Loucy (cell line): ENCODE results near the gene SMIM45.

Experiments
- H2AFZ ChIP-seq: fragments of 200-600 bp; sonication (generic); 2 replicates; pipeline ENCODE4 v1.6.0; 2016; ENCODE audit warnings: antibody characterized with exemption, mild to moderate bottlenecking, low read length, moderate library complexity
- H3F3A ChIP-seq: fragments of 200-600 bp; 2 replicates; pipeline ENCODE4 v1.6.0; 2016; ENCODE audit warnings: antibody characterized with exemption, low read depth, mild to moderate bottlenecking
- H3K27me3 ChIP-seq: fragments of 200-600 bp; sonication (generic); 2 replicates; pipeline ENCODE4 v1.6.1; 2014; ENCODE audit warnings: low read length, mild to moderate bottlenecking; ENCODE audit not compliant: insufficient read depth, poor library complexity, severe bottlenecking
- H3K36me3 ChIP-seq: fragments of 200-600 bp; sonication (generic); 2 replicates; pipeline ENCODE4 v1.6.1; 2016; ENCODE audit warnings: low read length; ENCODE audit not compliant: insufficient read depth
- H3K4me1 ChIP-seq: fragments of 200-600 bp; sonication (generic); 2 replicates; pipeline ENCODE4 v1.5.1; 2014; ENCODE audit warnings: low read length, mild to moderate bottlenecking; ENCODE audit not compliant: insufficient read depth, poor library complexity, severe bottlenecking
- H3K4me2 ChIP-seq: fragments of 200-600 bp; sonication (generic); 2 replicates; pipeline ENCODE4 v1.6.0; 2014; ENCODE audit warnings: antibody characterized with exemption, low read length, low read depth, mild to moderate bottlenecking; ENCODE audit not compliant: poor library complexity, severe bottlenecking
- H3K4me3 ChIP-seq: fragments of 200-600 bp; sonication (generic); 2 replicates; pipeline ENCODE4 v1.5.1; 2014; ENCODE audit warnings: low read length, mild to moderate bottlenecking, mixed read lengths; ENCODE audit not compliant: poor library complexity, severe bottlenecking
- H3K79me2 ChIP-seq: fragments of 200-600 bp; sonication (generic); 2 replicates; pipeline ENCODE4 v1.6.1; 2014; ENCODE audit warnings: low read length; ENCODE audit not compliant: insufficient read depth
- H3K9ac ChIP-seq: fragments of 200-600 bp; sonication (generic); 2 replicates; pipeline ENCODE4 v1.6.0; 2014; ENCODE audit warnings: mild to moderate bottlenecking, low read depth, low read length, moderate library complexity; ENCODE audit not compliant: poor library complexity, severe bottlenecking
- H3K9me2 ChIP-seq: fragments of 200-600 bp; sonication (generic); replicated peaks from 2 replicates; pipeline ENCODE4 v1.6.1; 2016; ENCODE audit warnings: low read depth, low read length, mixed read lengths
- H3K9me3 ChIP-seq: fragments of 200-600 bp; sonication (generic); 2 replicates; pipeline ENCODE4 v1.6.1; 2014; ENCODE audit warnings: mild to moderate bottlenecking, antibody characterized with exemption, low read length, low read depth; ENCODE audit not compliant: insufficient read depth
- H4K20me1 ChIP-seq: fragments of 200-600 bp; sonication (generic); 2 replicates; pipeline ENCODE4 v1.6.0; 2014; ENCODE audit warnings: antibody characterized with exemption, low read length, mild to moderate bottlenecking; ENCODE audit not compliant: insufficient read depth, poor library complexity, severe bottlenecking
- EZH2phosphoT487 ChIP-seq: fragments of 200-600 bp; IDR thresholded peaks from 2 replicates; pipeline ENCODE4 v1.6.1; 2018; ENCODE audit warnings: antibody characterized with exemption, mild to moderate bottlenecking, moderate library complexity, borderline replicate concordance
- TF ChIP-seq, protein P1 (sequence below): fragments of 200-600 bp; sonication (generic); conservative IDR thresholded peaks from 2 replicates; pipeline ENCODE4 v1.5.1; 2014; ENCODE audit warnings: mild to moderate bottlenecking, antibody characterized with exemption, low read length

SMIM45 gene

DNA sequence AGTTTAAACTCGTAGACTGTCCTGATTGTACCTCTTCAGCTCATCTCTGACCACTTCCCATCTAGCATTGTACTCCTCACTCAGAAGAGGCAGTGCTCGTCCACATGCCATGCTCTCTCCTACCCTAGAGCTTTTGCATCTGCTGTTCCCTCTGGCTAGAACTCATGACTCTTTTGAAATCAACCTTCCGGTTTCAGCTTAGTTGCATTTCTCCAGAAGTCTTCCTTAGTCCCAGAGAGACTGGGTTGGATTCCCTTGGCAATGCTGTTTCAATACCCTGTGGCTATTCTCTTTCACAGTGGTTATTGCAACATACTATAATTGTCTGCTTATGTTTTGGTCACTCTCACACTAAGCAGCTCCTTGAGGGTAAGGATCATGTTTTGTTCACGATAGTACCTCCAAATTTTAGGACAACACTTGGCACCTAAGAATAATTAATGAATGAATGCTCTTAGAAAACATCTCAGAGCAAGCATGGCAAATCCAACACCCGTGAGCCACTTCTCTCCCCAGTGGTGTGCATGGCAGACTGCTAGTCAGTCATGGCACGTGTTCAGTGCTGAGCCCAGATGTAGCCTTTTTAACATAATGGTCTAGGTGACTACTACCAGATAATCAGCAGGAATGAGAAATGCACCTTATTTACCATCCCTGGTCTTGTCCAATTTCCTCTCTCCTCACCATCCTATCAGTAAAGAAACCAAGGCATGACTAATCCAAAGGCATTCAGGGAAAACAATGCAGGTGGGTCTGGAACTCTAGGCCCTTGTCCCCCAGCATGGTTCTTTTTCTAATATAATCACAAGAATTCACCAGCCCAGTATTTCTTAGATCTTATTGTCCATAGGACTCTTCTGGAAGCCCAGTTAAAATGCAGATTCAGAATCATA is 31.8 kb downstream of the SMIM45 start:
- Histone ChIP-seq H3K9ac (no peak overlapping the region), H2AFZ (no peak overlapping the region), H3K9me3 (no peaks in the 10 kb centered on the region), H3K79me2 (no peaks in the 10 kb centered on the region), H3K4me3 (no peak overlapping the region), H4K20me1 (no peaks in the 10 kb centered on the region), H3K36me3 (no peaks in the 10 kb centered on the region), H3K4me1 (no peaks in the 10 kb centered on the region), H3K9me2 (no peaks in the 10 kb centered on the region), H3F3A (no peaks in the 10 kb centered on the region), H3K27me3 (no peaks in the 10 kb centered on the region), H3K4me2 (no peak overlapping the region)
- TF ChIP-seq, protein P1, sequence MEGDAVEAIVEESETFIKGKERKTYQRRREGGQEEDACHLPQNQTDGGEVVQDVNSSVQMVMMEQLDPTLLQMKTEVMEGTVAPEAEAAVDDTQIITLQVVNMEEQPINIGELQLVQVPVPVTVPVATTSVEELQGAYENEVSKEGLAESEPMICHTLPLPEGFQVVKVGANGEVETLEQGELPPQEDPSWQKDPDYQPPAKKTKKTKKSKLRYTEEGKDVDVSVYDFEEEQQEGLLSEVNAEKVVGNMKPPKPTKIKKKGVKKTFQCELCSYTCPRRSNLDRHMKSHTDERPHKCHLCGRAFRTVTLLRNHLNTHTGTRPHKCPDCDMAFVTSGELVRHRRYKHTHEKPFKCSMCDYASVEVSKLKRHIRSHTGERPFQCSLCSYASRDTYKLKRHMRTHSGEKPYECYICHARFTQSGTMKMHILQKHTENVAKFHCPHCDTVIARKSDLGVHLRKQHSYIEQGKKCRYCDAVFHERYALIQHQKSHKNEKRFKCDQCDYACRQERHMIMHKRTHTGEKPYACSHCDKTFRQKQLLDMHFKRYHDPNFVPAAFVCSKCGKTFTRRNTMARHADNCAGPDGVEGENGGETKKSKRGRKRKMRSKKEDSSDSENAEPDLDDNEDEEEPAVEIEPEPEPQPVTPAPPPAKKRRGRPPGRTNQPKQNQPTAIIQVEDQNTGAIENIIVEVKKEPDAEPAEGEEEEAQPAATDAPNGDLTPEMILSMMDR = no peak
- no peak for TF ChIP-seq EZH2phosphoT487

DNA sequence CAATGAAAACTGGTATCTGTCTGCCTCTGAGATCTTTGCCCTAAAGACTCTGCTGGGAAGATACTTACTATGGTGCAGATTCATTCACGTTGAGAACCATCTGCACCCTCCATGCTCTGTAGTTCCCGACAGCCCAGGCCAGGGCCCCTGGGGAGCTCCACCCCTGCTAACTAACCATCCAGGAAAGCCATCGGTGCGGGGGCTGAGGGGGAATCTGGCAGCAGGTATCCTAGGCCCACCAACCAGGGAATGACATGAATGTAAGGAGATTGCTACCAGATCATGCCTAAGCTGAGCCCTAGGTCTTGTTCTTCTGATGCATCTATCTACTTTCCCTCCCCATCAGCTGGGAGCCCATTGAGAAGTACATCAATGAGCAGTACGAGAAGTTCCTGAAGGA is 35.3 kb downstream of the SMIM45 start:
- Histone ChIP-seq H3K4me1 (no peaks in the 10 kb centered on the region), H3K9ac (no peak overlapping the region), H2AFZ (no peak overlapping the region), H3K9me2 (no peaks in the 10 kb centered on the region), H3K4me2 (no peak overlapping the region), H4K20me1 (no peaks in the 10 kb centered on the region), H3K4me3 (no peak overlapping the region), H3K27me3 (no peaks in the 10 kb centered on the region), H3F3A (no peaks in the 10 kb centered on the region), H3K9me3 (no peaks in the 10 kb centered on the region), H3K36me3 (no peaks in the 10 kb centered on the region), H3K79me2 (no peaks in the 10 kb centered on the region)
- no peak for TF ChIP-seq EZH2phosphoT487
- TF ChIP-seq, protein P1 = no peak

DNA sequence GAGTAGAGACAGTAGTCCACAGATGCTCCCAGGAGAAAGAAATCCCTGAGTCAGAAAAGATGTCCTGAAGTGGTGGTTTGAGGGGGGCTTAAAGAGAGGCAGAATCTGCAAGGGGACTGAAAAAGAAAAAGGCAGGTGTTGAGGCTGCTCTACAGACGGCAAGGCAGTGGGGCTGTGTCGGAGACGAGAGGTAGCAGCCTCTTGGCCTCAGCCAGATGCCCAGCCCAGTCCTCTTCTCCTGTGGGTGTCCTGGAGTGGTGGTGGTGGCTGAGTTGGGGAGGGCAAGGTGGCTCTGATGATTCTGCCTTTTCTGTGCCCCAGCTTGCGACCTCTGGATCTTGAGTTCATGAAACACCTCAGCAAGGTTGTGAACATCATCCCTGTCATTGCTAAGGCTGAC is 37.3 kb downstream of the SMIM45 start:
- no peak overlapping the region for H2AFZ ChIP-seq
- H3K79me2 ChIP-seq = no peaks in the 10 kb centered on the region
- H3K4me2 ChIP-seq = no peak overlapping the region
- no peak for TF ChIP-seq EZH2phosphoT487
- TF ChIP-seq, protein P1 = no peak
- H3K9me2 ChIP-seq = no peaks in the 10 kb centered on the region
- no peaks in the 10 kb centered on the region for H4K20me1 ChIP-seq
- H3F3A ChIP-seq = no peaks in the 10 kb centered on the region
- H3K36me3 ChIP-seq = no peaks in the 10 kb centered on the region
- H3K4me3 ChIP-seq = no peak overlapping the region
- H3K9me3 ChIP-seq = no peaks in the 10 kb centered on the region
- no peaks in the 10 kb centered on the region for H3K27me3 ChIP-seq
- H3K4me1 ChIP-seq = no peaks in the 10 kb centered on the region
- no peak overlapping the region for H3K9ac ChIP-seq
